Measurements from ENCODE around the gene CELF1. TPM values are rescaled to one million over a fixed set of nuclear protein-coding genes. Genes with fewer than 3 reads are reported as not detected.

Gene CELF1
- total RNA-seq, 4 donors from 2014 or later: 82.9 to 248 (median 96.7) TPM

DNA sequence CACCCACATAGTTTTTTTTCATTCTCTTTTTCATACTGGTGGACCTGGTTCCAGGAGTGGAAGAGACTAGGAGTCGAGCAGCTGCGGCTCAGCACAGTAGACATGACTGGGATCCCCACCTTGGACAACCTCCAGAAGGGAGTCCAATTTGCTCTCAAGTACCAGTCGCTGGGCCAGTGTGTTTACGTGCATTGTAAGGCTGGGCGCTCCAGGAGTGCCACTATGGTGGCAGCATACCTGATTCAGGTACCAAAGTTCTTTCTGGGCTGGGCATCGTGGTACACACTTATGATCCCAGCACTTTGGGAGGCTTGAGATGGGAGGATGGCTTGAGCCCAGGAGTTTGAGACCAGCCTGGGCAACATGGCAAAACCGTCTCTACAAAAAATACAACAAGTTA is 16.7 kb upstream of the CELF1 start:
- Histone ChIP-seq H3K4me1 (peaks cover 0 to 17% (median 8%) of the 10 kb centered on the region in 4 donors), H3K4me3 (no peak overlapping the region), H3K27me3 (no peaks in the 10 kb centered on the region), H3K36me3 (peaks cover 0 to 16% (median 5%) of the 10 kb centered on the region in 4 donors), H3K27ac (no peak overlapping the region), H3K9me3 (no peaks in the 10 kb centered on the region)
- TF ChIP-seq POLR2A (IDR thresholded peaks at IDR 0.05) (no peak), POLR2AphosphoS5 (IDR thresholded peaks at IDR 0.05) (no peak), EP300 (IDR thresholded peaks at IDR 0.05; ENCODE audit: low read depth) (no peak)
- TF ChIP-seq, protein P1, sequence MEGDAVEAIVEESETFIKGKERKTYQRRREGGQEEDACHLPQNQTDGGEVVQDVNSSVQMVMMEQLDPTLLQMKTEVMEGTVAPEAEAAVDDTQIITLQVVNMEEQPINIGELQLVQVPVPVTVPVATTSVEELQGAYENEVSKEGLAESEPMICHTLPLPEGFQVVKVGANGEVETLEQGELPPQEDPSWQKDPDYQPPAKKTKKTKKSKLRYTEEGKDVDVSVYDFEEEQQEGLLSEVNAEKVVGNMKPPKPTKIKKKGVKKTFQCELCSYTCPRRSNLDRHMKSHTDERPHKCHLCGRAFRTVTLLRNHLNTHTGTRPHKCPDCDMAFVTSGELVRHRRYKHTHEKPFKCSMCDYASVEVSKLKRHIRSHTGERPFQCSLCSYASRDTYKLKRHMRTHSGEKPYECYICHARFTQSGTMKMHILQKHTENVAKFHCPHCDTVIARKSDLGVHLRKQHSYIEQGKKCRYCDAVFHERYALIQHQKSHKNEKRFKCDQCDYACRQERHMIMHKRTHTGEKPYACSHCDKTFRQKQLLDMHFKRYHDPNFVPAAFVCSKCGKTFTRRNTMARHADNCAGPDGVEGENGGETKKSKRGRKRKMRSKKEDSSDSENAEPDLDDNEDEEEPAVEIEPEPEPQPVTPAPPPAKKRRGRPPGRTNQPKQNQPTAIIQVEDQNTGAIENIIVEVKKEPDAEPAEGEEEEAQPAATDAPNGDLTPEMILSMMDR (IDR thresholded peaks at IDR 0.05): no peak
- in situ Hi-C loops (cut with MboI; ENCODE audit: low pct_ligation_motif_present in 1 of 4, low pct_unique_long_range_greater_than_20kb in 1 of 4, low sequenced_read_pairs in 3 of 4): loop anchor here in 1 of 4 donors (25.0 kb wide), 1 partner anchor 107 kb away; no protein-coding TSS in a partner anchor
- intact Hi-C loops (cut with DNase I; ENCODE audit: low total_unique reads): no loop called here
- no peak for DNase-seq
- WGBS, 2 donors (ENCODE audit: low coverage in 1 of 2): 95 to 97% methylated on average over 4 to 7 of the region's 7 CpGs

GRCh38 chr11:47566149-47566698 is 13.3 kb upstream of the CELF1 start:
- H3K36me3 ChIP-seq: no peaks in the 10 kb centered on the region
- intact Hi-C loops (cut with DNase I; ENCODE audit: low total_unique reads) (no loop called here), in situ Hi-C loops (cut with MboI; ENCODE audit: low pct_ligation_motif_present in 1 of 4, low pct_unique_long_range_greater_than_20kb in 1 of 4, low sequenced_read_pairs in 3 of 4) (loop anchor here in 1 of 4 donors (25.0 kb wide), 1 partner anchor 104 kb away; no protein-coding TSS in a partner anchor)

DNA sequence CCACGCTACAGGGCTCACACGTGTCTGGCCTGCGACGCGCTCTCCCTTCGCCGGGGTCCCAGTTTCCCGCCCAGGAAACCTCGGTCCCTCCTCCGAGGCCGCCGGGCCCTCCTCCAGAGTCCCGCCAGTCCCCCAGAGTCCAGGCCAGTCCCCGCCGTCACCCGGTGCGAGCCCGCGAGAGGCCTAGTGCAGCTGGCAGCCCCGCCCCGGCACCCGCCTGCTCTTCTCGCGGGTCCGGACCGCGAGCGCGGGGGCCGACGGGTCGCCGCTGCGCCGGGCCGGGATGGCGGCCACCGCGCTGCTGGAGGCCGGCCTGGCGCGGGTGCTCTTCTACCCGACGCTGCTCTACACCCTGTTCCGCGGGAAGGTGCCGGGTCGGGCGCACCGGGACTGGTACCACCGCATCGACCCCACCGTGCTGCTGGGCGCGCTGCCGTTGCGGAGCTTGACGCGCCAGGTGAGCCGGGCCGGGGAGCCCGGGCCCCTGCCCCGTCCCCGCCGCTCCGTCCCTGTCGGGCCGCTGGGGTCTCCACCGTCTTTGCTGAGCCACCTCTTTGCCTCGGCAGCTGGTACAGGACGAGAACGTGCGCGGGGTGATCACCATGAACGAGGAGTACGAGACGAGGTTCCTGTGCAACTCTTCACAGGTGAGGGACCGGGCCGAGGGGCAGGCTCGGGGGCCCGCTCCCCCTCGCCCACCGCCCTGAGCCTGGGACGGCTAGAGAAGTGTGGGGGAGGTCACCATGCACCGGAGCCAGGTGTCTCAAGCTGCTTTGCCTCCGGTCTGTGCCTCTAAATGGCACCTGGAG is 12.6 kb upstream of the CELF1 start, which contains the start of gene PTPMT1:
PTPMT1 (plus strand) TSS at position 260 of the 809 bp plus-strand sequence; CDS start at position 284, 24 bp downstream.
- WGBS, 2 donors (ENCODE audit: low coverage in 1 of 2): 0% methylated on average over 73 of the region's 86 CpGs; no CpG with 5 or more reads in 1 of the 2 donors

More at GRCh38 chr11:47566149-47566698, 13.3 kb upstream of the CELF1 start:
- no peaks in the 10 kb centered on the region for H3K9me3 ChIP-seq
- H3K4me1 ChIP-seq: peaks cover 0 to 20% (median 9%) of the 10 kb centered on the region in 4 donors
- TF ChIP-seq POLR2A (IDR thresholded peaks at IDR 0.05) (no peak), EP300 (IDR thresholded peaks at IDR 0.05; ENCODE audit: low read depth) (no peak)
- TF ChIP-seq, protein P1 (IDR thresholded peaks at IDR 0.05): no peak
- WGBS, 2 donors (ENCODE audit: low coverage in 1 of 2): 23 to 66% methylated on average over 6 to 17 of the region's 17 CpGs
- H3K27me3 ChIP-seq: no peaks in the 10 kb centered on the region
- H3K4me3 ChIP-seq: peak overlapping the region; percentile 71 to 91 (median 76)
- peak overlapping the region; percentile 78 to 85 (median 82) for H3K27ac ChIP-seq
- DNase-seq: no peak

More for the DNA sequence above, 12.6 kb upstream of the CELF1 start, which contains the start of gene PTPMT1:
- Histone ChIP-seq H3K4me3 (peak within 1 kb of the TSS; percentile 71 to 91 (median 76)), H3K4me1 (peaks cover 0 to 20% (median 9%) of the 10 kb centered on the region in 4 donors), H3K9me3 (no peaks in the 10 kb centered on the region), H3K36me3 (no peaks in the 10 kb centered on the region), H3K27me3 (no peaks in the 10 kb centered on the region), H3K27ac (peak within 1 kb of the TSS; percentile 78 to 85 (median 82))
- peak; percentile 81 for DNase-seq
- in situ Hi-C loops (cut with MboI; ENCODE audit: low pct_ligation_motif_present in 1 of 4, low pct_unique_long_range_greater_than_20kb in 1 of 4, low sequenced_read_pairs in 3 of 4): loop anchor here in 1 of 4 donors (25.0 kb wide), 1 partner anchor 103 kb away; no protein-coding TSS in a partner anchor
- TF ChIP-seq EP300 (IDR thresholded peaks at IDR 0.05; ENCODE audit: low read depth): no peak
- TF ChIP-seq, protein P1 (IDR thresholded peaks at IDR 0.05): no peak
- TF ChIP-seq POLR2AphosphoS5 (IDR thresholded peaks at IDR 0.05): peak in 1 of 3 donors; percentile 39
- peak; percentile 36 for TF ChIP-seq POLR2A (IDR thresholded peaks at IDR 0.05)
- intact Hi-C loops (cut with DNase I; ENCODE audit: low total_unique reads): no loop called here
